Psoas muscle (tissue), 8 donors: ENCODE measurements around the gene SETD1A. TPM values are rescaled to one million over a fixed set of nuclear protein-coding genes. Genes with fewer than 3 reads are reported as not detected.

Experiments used
- ATAC-seq, 4 donors: fragments of 200-7000 bp; cut with Tn5 transposase; one replicate each; pipeline ENCODE4 v1.9.1; 2020; ENCODE audit warnings: moderate library complexity in 3 of 4, mild to moderate bottlenecking in 2 of 4
- DNase-seq, 2 donors: peaks; one replicate each; pipeline ENCODE4 v3.0.0-alpha.2; 2020
- H3K27ac ChIP-seq: fragments of 200-600 bp; one replicate; pipeline ENCODE4 v1.8.0; 2022
- H3K27me3 ChIP-seq, 3 donors: fragments of 200-600 bp in 1 of 3; one replicate each; pipeline versions ENCODE4 v1.6.1 to v1.8.0; 2013 to 2022; ENCODE audit warnings: low read length in 2 of 3, mild to moderate bottlenecking in 2 of 3, moderate library complexity in 1 of 3; ENCODE audit not compliant: insufficient read depth in 3 of 3
- H3K36me3 ChIP-seq, 2 donors: fragments of 200-600 bp in 1 of 2; one replicate each; pipeline versions ENCODE4 v1.6.1 to v1.8.0; 2013 to 2022; ENCODE audit warnings: low read depth in 1 of 2, mild to moderate bottlenecking in 1 of 2, moderate library complexity in 1 of 2; ENCODE audit not compliant: insufficient read depth in 1 of 2
- H3K4me1 ChIP-seq: fragments of 200-600 bp; one replicate; pipeline ENCODE4 v1.8.0; 2022
- H3K4me3 ChIP-seq: fragments of 200-600 bp; one replicate; pipeline ENCODE4 v1.8.0; 2022; ENCODE audit warnings: mild to moderate bottlenecking
- H3K9me3 ChIP-seq: fragments of 200-600 bp; one replicate; pipeline ENCODE4 v1.8.0; 2022
- CTCF ChIP-seq: fragments of 200-600 bp; IDR thresholded peaks from one replicate; pipeline ENCODE4 v1.8.0; 2022; ENCODE audit warnings: antibody characterized with exemption
- WGBS, 3 donors: extraction: QIAGEN DNeasy Blood & Tissue Kit; methylation state at CpG; one replicate each; pipeline versions ENCODE4 v1.1.6 to v1.1.7; 2013; 5-methylcytosine and 5-hydroxymethylcytosine counted together
- intact Hi-C, 2 donors: fragments of 100-400 bp; cut with DNase I; formaldehyde crosslinking; loops; one replicate each; pipeline versions ENCODE4 v1.11.0 to v1.14.2; 2022
- polyA plus RNA-seq, 3 donors: library from polyadenylated mRNA; stranded (reverse); fragments of 200-250 nt; gene quantifications; one replicate each; pipeline ENCODE4 v1.2.3, GENCODE V29; 2013
- total RNA-seq, 4 donors: library from RNA; stranded (reverse); fragmentation: NEBNext Ultra II Directional in 2 of 4; extraction: Animal tissue kit (Norgen Biotek cat#: 25700) in 2 of 4; gene quantifications; one replicate each; pipeline versions ENCODE4 v1.2.1 to v1.2.4, GENCODE V29; 2021 to 2023
- donor health status: healthy with polysubstance abuse.
- donor health status: DM: no; HTN: no; CAD: no; lungs with moderate emphysema.
- donor health status: Bipolar disorder and iron deficiency.
- donor health status: healthy.
- donor health status: DM: yes; HTN: yes; CAD: no.
- donor health status: DM: no; HTN: no; CAD: no.
- donor health status: DM: no; HTN: no; CAD: no.
- donor health status: DM: yes; HTN: yes; CAD: no.

Gene SETD1A
- total and polyA plus RNA-seq, 7 donors: 7.9 to 19.0 (median 14.9) TPM

GRCh38 chr16:30969246-30969842, 11.8 kb downstream of the SETD1A start:
- DNase-seq: no peak
- Histone ChIP-seq H3K27me3 (no peaks in the 10 kb centered on the region), H3K9me3 (no peaks in the 10 kb centered on the region), H3K27ac (no peak overlapping the region), H3K4me3 (no peak overlapping the region), H3K4me1 (no peaks in the 10 kb centered on the region), H3K36me3 (peaks cover 15 to 100% of the 10 kb centered on the region in 2 donors)
- TF ChIP-seq CTCF: no peak
- intact Hi-C loops: no loop called here
- ATAC-seq: no peak
- WGBS, 3 donors: 95% methylated on average over 19 of the region's 19 CpGs

GRCh38 chr16:30971298-30971697, 13.7 kb downstream of the SETD1A start:
- no peaks in the 10 kb centered on the region for H3K4me1 ChIP-seq
- H3K4me3 ChIP-seq: no peak overlapping the region
- H3K27ac ChIP-seq: no peak overlapping the region
- no peak for TF ChIP-seq CTCF
- intact Hi-C loops: no loop called here
- H3K36me3 ChIP-seq: peaks cover 12 to 100% of the 10 kb centered on the region in 2 donors
- DNase-seq (no peak), ATAC-seq (no peak)
- H3K9me3 ChIP-seq: no peaks in the 10 kb centered on the region
- no peaks in the 10 kb centered on the region for H3K27me3 ChIP-seq
- 94 to 96% (median 94%) methylated on average over 14 of the region's 14 CpGs for WGBS, 3 donors

GRCh38 chr16:30972872-30973271, 15.3 kb downstream of the SETD1A start:
- H3K36me3 ChIP-seq: peaks cover 12 to 100% of the 10 kb centered on the region in 2 donors
- no peaks in the 10 kb centered on the region for H3K9me3 ChIP-seq
- no peaks in the 10 kb centered on the region for H3K27me3 ChIP-seq
- intact Hi-C loops: no loop called here
- no peak for DNase-seq
- H3K27ac ChIP-seq: no peak overlapping the region
- no peaks in the 10 kb centered on the region for H3K4me1 ChIP-seq
- no peak for ATAC-seq
- 75 to 79% (median 77%) methylated on average over 7 of the region's 7 CpGs for WGBS, 3 donors
- no peak overlapping the region for H3K4me3 ChIP-seq
- TF ChIP-seq CTCF: no peak

- ATAC-seq (no peak), DNase-seq (no peak)
- no peak for TF ChIP-seq CTCF
- 92 to 96% (median 95%) methylated on average over 6 of the region's 6 CpGs for WGBS, 3 donors
- H3K4me3 ChIP-seq: no peak overlapping the region
- no peak overlapping the region for H3K27ac ChIP-seq
- no peaks in the 10 kb centered on the region for H3K27me3 ChIP-seq
- intact Hi-C loops: no loop called here
- H3K4me1 ChIP-seq: no peaks in the 10 kb centered on the region
- H3K9me3 ChIP-seq: no peaks in the 10 kb centered on the region
- H3K36me3 ChIP-seq: peaks cover 9 to 100% of the 10 kb centered on the region in 2 donors
Measured at GRCh38 chr16:30974348-30974747, 16.8 kb downstream of the SETD1A start.

- DNase-seq (no peak), ATAC-seq (no peak)
- no peak for TF ChIP-seq CTCF
- no peak overlapping the region for H3K27ac ChIP-seq
- no peaks in the 10 kb centered on the region for H3K9me3 ChIP-seq
- WGBS, 3 donors: 82 to 85% (median 85%) methylated on average over 4 of the region's 4 CpGs
- no peaks in the 10 kb centered on the region for H3K4me1 ChIP-seq
- intact Hi-C loops: no loop called here
- peaks cover 7 to 100% of the 10 kb centered on the region in 2 donors for H3K36me3 ChIP-seq
- no peaks in the 10 kb centered on the region for H3K27me3 ChIP-seq
- H3K4me3 ChIP-seq: no peak overlapping the region
Measured at GRCh38 chr16:30976486-30976885, 18.9 kb downstream of the SETD1A start.
